CD4-positive, alpha-beta T cell treated with Interleukin-17A for 1 hour (primary cell): Measurements from ENCODE around the gene THSD4.

Experiments
- DNase-seq: peaks from one replicate; pipeline ENCODE4 v3.0.0-alpha.2; 2020

THSD4 gene

DNA sequence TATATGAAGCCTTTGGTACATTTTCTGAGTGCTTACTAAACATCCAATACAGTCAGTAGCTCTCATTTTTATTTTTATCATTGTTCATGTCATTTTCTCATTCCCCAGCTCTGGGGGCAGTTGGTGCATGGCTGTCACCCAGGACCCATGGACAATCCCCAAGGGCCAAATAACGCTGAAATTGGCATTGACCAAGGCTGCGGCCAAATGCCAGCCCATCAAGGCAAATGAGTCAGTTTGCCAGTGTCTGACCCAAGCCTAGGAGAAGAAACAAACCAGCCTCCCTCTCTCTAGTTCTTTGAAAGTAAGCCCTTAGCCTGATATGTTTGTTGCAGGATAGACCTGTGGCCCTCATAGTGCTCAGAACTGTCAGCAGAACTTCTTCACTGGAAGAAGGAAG is 219.2 kb downstream of the THSD4 start:
- DNase-seq = no peak

DNA sequence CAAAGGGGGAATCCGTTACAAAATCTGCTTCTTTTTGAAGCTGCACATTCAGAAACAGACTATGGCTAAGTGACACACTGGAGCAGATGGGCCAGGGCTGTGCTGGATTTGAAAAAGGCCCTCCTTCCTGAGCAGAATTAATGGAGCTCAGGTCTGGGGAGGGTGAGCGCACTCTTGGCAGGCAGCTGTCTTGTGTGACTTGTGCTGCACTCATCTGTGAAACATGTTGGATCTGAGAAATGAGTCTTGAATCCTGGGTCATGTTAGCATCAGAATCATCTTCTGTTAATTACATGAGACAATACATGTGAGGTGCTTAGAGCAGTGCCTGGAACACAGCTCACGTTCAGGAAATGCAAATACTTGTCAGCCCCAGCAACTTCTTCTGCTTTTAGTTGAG is 219.6 kb downstream of the THSD4 start:
- no peak for DNase-seq

DNA sequence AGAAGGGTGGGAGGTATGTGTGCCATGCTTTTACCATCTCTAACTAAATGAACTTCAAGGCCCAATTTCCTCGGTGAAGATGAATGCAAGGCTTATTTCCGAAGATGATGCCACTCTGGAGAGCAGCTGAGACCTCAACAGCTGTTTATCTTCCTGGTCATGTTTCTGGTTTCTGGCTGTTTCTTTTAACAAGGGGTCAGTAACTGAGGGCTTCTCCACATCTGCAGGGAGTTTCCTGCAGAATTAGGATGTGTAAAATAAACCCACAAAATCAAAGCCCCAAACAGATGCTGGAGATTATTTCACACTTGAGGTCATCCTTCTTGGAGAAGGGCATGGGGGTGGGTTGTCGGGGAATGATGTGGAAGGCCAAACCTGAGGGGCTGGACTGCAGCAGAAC is 220.3 kb downstream of the THSD4 start:
- no peak for DNase-seq

DNA sequence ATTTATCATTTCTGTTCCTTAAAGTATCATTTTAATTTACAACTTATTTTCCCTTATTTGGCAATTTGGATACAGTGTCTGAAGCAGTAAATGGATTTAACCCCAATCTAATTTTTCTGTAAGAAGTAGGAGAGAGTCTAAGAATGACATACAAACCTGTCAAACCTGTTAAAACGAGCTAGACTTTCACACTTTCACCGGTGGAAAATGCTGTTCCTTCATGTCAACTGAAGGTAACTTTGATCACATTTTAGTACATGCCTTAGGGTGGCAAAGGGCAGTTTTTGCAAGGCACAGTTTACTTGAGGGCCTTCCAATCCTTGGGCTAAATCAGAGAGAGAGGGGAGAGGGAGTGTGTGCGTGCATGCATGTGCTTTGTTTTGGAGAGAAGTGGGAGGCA is 221.4 kb downstream of the THSD4 start:
- DNase-seq = no peak

DNA sequence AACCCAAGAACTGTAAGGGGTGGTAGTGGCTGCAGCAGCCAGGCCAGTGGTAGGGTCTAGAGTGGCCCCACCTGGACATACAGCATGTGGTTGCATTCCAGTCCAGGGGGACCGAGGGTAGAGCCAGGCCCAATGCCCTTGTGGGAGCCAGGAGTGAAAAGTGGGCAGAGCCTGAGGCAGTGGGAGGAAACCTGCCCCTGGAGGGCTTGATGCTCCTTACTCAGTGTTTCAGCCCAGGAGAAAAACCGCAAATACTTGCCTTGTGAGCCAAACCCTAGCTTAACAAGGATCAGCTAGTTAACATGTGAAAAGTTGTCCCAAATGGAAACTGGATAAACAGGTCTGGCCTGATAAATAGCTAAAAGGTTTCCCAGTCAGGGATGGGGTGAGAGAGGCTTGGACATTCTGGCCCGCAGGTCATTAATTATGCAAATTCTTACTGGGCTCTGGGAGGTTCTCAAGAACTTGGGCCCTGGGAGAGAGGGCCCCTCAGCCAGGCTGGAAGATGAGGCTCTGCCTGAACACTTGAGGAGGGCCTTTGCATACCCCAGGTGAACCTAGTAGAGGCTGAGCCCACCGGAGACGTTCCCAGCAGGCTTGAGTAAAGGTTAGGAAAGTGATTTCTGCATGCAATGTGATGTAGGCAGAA is 222.1 kb downstream of the THSD4 start:
- no peak for DNase-seq

DNA sequence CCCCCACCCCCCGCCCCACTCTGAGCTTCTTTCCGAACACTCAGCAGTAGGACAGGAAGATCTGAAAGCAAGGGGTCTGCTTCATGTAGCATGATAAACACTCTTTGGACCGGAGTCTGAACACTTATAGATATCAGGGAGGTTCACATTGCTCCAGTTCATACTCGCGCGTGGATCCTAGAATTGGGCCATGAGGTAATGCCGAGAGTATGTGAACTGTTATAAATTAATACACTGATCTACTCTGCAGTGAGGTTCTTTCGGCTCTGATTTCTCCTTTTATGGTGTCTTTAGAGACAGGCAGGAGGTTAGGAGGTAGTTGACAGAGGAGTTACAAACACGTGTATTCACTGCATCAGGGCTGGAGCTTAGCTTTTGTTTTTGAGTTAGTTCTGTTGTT is 223.0 kb downstream of the THSD4 start:
- DNase-seq = no peak

DNA sequence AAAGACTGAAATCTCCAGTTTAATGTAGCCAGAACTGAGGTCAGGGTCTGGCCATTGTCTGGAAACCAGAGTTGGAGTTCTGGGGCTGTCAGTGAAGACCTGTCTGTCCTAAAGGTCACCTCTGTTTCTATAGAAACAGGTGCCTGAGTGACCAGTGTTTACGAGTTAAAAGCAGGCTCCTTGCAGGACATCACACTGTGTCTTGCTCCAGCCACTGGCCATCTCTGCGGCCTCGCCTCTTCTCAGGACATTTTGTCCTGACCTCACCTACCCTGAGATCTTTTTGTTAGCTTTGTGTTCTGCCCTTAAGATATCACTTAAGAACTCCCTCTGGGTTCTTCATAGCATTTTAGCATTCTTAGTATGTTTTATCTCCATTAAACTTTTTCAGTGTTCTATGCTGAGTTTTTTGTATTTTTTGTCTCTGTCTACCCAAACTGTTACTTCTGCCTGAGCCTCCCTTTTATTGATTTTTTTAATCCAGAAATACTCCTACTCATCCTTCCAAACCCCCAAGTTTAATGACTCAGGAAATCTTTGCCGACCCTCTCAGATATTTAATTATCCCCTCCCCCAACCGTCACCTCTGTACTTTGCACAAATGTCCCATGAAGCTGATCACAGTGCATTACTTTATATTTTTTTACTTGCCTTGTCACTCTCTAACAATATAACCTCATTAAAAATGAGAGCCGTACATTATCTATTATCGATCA is 223.7 kb downstream of the THSD4 start:
- no peak for DNase-seq

DNA sequence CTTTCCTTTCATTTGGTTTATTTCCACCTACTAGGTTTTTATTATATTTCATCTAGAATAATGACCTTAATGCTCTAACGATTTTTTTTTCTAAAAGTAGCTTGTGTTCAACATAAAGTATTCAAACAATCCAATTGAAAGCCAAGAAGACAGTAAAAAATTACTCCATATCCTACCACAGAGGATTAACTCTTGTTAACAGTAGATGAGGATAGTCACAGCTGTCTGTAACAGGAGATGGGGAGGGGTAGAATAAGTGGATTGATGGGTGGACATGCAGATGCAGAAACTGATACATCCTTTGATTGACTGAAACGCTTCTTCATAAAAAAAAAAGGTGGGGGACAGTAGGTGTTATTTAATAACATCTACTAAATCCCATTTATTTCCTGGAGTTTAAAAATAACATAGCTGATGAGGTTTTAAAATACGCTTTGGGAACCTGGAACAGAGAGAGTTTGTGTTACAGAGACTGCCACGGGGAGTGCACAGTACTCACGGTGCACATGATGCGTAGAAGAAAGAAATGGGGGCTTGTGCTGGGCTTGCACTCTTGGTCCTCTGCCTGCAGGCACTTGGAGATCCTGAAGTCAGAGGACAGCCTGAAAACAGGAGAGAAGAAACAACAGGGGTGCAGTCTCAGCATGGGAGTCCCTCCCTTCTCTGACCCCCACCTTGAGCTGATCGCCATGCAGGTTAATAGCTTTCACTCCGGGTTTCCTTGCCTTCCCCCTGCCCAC is 226.7 kb downstream of the THSD4 start:
- DNase-seq = no peak

DNA sequence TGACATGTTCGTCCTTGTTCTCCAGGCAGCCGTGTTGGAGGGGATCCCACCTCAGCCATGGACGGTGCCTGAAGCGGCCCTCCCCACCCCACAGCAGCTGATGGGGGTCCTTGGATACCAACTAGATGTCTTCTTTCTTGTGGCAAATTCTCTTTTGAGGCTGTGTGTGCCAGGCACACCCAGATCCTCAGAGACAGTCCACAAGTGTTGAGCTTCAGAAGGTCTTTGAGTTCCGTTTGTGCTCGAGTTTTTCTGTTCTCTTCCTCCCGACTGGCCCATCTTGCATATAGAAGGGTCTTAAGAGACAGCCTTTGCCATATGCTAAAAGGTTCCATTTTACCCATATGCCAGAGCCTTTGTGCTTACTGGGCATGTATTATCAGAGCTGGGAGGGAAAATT is 227.4 kb downstream of the THSD4 start:
- no peak for DNase-seq

DNA sequence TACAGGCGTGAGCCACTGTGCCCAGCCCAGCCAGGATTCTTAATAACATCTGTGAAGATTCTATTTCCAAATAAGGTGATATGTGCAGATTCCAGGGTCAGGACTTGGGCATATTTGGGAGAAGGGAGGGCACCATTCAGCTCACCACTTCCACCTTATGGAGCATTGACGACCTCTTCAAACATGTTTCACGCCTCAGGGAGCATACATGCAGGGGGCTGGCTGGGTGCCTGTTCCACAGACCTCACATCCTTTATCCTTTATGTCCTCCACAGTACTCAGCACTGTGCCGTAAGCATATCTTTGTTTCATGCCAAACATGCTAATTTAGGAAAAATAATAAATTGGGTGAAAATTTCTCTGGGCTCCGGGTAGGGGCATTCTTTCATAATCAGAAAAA is 229.0 kb downstream of the THSD4 start:
- no peak for DNase-seq

DNA sequence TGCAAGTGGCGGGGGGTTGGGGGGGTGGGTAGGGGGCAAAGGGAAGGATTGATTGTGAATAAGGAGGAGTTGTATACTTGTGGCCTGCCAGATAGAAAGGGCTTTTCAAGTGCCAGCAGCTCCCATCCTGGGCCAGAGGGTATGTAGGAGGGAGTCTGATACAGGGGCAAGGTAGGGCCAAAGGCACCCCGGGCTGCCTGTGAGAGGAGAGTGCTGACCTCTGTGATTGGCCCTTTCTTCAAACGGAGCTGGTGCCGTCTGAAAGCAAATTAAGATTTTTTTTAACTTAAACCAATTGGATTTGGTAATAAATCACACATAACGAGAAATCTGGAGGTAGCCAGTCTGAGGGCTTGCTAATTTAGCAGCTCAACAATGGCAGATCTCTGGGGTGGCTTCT is 229.9 kb downstream of the THSD4 start:
- no peak for DNase-seq

DNA sequence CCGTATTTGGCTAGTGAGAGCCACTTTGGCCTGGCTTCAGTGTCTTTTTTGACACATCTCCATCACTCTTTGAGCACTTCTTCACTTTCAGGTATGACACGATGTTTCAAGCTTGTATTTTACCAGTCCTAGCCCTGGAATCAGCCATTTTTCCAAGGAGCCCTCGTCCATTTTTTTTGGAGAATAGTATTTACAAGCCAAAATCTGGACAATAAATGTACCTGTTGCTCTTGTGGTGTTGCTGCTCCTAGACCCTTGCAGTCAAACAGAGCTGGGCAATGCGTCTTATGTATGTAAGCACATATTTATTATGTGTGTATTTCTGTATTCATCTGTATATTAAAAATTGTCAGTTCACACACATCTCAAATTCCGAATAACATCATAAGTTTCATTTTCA is 231.2 kb downstream of the THSD4 start:
- DNase-seq = no peak

DNA sequence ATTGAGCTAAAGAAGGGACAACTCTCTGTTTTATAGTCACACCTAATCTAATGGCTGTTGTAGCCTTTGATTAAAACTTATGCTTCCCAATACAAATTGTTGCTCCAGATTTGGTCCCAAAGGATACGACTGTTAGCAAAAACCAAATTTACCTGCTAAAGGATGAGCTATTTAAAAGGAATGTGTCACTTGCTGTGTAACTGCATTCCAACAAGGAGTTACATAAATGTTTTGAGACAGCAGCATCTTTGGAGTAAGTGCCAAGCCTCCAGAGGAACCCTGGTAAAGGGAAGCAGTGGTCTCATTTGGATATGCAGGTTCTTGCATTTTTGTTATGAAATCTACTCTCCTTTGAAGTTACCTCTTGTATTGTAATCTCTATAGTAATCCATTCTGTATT is 233.3 kb downstream of the THSD4 start:
- DNase-seq = no peak

DNA sequence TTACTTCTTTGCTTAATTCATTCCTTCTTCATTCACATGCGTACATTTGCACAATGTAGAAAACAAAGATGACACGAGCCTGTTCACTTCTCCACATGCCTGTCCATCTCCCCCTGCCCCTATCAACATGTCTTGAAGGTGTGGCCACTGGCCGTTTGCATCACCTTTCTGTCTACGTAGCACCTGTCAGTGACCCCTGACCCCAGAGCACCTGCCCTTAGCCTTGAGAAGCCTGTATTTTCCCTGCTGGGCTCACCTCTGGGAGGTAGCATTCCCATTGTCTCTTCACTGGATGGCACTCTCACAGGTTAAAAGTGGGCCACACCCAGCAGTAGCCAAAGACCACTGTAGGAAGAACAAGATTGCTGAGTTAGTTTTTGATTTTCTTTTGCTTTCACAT is 234.1 kb downstream of the THSD4 start:
- DNase-seq = no peak

DNA sequence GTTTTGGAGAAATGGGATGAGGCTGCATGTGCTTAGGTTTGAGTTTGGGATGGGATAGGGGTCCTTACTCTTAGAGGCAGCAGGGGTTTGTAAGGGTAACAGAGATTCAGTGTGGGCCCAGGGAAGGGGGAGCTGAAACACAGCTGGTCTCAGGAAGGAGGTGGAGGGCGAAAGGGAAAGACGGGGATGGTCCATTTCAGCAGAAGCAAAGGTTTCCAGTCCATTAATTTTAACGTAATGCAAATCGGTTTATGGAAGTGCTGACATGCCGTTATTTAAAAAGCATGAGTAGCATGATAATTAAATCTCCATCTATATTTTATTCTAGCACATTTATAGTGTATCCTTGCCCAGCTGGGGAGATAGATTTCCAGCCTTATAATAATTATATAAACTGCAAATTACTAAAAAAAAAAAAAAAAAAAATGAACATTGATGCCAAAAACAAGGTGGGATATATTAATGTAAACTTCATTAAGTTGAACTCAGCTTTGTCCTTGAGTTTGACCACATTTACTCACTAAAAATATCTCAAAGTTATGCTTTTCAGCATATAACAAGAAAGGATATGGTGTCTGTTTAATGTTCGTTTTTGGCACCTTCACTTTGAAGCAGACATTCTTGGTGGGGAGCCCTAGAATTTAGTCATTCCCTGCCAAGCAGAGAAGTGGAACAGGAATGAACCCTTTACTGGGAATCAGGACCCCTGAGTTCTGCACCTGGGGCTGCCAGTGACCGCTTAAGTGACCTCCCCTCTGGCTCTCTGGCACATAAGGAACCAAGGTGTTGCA is 234.7 kb downstream of the THSD4 start:
- no peak for DNase-seq

DNA sequence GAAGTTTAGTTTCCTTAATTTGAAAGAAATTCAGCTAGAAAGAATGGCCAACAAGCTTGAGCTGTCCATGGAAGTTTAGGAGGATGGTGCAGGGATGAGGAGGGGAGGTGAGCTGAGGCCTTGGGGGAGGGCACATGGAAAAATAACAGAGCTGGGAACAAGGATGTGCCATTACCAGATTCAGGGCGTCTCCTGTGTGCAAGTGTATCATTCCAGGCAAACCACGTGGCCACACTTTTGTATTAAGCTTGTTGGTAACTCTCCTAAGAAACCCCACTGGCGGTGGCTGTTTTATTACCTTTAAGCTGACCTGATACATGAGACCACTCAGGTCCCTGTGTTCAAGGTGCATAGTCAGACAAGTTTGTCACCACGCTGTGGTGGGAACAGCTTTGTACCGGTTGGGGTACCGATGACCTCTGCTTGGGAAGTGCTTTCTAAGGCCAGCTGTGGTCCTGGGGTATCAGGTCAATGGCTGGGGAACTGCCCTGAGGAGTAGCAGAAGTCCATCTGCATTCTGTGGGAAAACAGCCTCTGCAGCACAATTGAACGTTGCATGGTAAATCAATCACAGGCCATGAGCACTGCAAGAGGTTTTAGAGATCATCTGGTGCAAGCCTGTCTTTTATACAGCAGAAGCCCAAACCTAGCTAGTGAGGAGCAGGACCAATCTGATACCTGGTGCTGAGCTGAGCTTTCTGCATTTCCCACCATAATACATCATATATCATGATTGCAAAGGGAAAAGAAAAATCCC is 235.5 kb downstream of the THSD4 start:
- DNase-seq = no peak

DNA sequence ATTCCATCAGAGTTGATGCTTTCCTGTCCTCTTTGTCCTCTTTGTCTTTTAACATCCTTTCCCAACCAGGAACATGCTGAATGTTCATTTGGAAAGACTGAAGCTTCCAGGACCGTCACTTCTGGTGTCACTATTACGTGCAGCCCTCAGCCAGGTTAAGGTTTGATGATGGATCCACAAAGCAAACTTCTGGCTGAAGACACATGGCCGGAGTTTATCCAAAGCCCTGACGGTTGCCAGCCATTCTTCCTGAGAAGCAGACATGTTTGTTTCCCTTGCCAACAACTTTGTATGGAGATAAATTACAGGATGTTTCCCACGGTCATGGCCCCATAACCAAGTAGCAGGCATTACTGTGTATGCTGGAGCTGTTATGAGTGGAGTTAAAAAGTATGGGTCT is 236.9 kb downstream of the THSD4 start:
- DNase-seq = no peak

DNA sequence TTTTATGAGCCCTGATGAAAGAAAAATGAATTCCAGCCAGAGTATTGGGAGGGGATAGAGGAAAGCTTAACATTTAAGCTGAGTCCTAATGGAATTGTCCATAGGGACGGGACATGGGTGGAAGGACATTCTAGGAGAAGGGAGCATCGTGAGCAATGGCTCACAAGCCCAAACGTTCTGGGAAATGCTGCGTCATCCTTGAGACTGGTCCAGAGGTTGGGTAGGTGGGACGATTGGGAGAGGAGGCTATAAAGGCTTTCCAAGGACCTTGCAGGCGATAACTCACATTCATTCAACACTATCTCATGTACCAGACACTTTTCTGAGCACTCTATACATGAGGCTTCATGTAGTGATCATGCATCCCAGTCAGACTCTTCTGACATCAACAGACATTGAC is 237.5 kb downstream of the THSD4 start:
- DNase-seq = no peak

DNA sequence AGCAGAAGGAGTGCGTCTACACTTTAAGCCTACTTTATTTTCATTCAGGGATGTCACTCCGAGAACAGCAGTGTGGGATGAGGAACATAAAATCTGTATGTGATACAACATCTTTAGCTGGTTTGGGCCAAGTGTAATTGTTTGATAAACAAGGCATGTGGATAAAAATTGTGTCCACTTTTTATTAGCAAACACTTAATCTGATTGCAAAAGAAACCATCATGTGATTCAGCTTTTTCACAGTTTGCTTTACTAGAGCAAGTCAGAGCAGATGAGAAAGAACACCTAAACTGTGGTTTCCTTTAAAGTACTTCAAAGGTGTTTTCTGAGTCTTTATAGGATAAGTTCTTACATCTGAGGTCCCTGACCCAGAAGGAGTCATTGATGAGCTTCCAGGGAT is 237.9 kb downstream of the THSD4 start:
- no peak for DNase-seq

DNA sequence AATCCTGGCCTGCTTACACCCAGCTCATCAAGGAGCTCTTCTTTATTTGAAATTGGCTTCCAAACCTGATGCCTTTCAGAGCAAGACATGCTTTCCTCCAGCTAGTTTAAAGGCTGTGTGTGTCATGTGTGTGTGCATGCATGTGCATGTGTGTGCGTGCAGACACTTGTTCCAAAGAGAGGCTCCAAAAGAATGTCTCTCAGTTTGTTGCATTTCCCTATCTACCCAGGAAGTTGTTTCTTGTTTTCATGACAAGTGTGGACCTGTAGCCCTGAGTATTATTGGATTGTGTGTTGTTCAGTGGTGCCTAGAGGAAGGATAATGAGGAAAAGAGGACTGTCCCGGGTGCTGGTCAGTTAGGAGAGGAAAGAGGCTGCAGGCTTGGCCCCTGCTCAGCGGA is 240.0 kb downstream of the THSD4 start:
- no peak for DNase-seq

DNA sequence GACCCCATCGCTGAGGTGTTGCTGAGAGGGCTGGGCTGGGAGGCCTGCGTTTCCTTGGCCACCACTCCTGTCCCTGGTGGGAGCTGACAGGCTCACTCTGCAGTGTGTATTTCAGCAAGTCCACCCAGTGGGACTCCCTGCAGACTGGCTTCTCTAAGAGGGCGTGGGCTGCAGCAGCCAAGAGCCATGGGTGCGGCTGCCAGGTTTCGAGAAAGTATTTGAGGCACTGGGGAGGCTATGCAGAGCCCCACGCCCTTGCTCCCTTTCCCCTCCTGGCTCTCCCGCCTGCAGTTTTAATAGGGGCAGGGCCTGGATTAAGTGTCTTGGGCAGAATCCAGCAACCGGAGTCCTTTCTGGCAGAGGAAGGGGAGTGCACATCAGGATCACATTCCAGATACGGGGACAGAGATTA is 242.1 kb downstream of the THSD4 start:
- DNase-seq = no peak

DNA sequence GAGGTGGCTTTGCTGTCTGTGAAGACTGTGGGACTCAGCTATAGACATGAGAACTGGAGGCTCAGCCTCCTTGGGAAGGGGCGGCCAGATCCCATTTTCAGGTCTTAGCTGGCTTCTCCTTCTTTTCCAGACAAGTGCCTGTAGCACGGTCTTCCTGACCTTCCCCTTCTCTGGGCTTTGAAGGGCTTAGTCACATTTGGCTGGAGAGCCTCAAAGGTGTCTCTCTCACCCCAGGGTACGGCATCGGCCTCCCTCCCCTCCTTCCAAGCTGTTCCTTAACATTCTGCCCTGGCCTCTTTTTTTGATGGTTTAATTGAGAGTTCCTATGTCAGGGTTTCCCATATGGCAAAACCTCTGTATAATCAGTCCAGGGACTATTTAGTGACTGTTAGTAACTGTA is 242.7 kb downstream of the THSD4 start:
- DNase-seq = no peak

DNA sequence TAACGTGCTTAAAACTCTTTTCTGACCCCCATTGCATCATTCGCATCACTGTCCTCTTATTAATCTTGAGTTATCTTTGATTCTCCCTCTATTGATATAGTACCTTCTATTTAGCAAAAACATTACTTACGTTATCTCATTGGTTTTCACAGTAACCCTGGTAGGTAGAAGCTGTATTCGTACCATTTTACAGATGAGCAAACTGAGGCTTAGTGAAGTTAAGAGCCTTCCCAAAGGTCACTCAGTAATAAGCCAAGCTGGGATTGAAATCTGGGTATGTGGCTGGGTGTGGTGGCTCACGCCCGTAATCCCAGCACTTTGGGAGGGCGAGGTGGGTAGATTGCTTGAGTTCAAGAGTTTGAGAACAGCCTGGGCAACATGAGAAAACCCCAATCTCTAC is 244.0 kb downstream of the THSD4 start:
- no peak for DNase-seq
